ENCODE data around the gene UNC93B1. TPM values are rescaled to one million over a fixed set of nuclear protein-coding genes. Genes with fewer than 3 reads are reported as not detected.

UNC93B1 gene
- total and polyA plus RNA-seq, 2 of the 13 experiments (the other 11 are each of a cell fraction or from before 2014, with no cell fraction given): 8.8 to 18.9 TPM

GRCh38 chr11:68049509-68050370 lies 45.8 kb upstream of the UNC93B1 start (continued):
- TF ChIP-seq ZHX2 (IDR thresholded peaks at IDR 0.05; ENCODE audit: low read depth) (no peak), ZHX2 (CRISPR knock-in tag; IDR thresholded peaks at IDR 0.05; ENCODE audit: borderline replicate concordance) (no peak), ZNF10 (CRISPR knock-in tag; IDR thresholded peaks at IDR 0.05; ENCODE audit: borderline replicate concordance, low read depth) (no peak), KMT2B (CRISPR knock-in tag; IDR thresholded peaks at IDR 0.05) (no peak), ZNF275 (CRISPR knock-in tag; IDR thresholded peaks at IDR 0.05; ENCODE audit: borderline replicate concordance) (no peak), ZNF343 (CRISPR knock-in tag; IDR thresholded peaks at IDR 0.05) (no peak), ZNF317 (CRISPR knock-in tag; IDR thresholded peaks at IDR 0.05) (no peak), IKZF1 (IDR thresholded peaks at IDR 0.05) (no peak), POLR2A (IDR thresholded peaks at IDR 0.05; ENCODE audit: insufficient read depth in 1 of 2, low read depth in 2 of 2, low read length in 2 of 2) (0 out of 4 replicates have a peak, but pooled peaks of 1 of the 2 experiments have one; percentile 0), ZBTB34 (CRISPR knock-in tag; IDR thresholded peaks at IDR 0.05) (no peak)
